Measurements from ENCODE around the gene TBCE.
A peak's percentile ranks its signal among the peaks of the same experiment; 100 is the strongest.

The TBCE gene

GRCh38 chr1:235410467-235410866 lies 43.2 kb downstream of the TBCE start:
- DNase-seq (ENCODE audit: low read depth): no peak

- DNase-seq (ENCODE audit: low read depth): no peak
Measured at GRCh38 chr1:235411489-235412486, 44.6 kb downstream of the TBCE start.

- DNase-seq (ENCODE audit: low read depth): peak; percentile 77
Measured at GRCh38 chr1:235415008-235415904, 48.0 kb downstream of the TBCE start.

- no peak for DNase-seq (ENCODE audit: low read depth)
Measured at GRCh38 chr1:235416662-235417049, 49.4 kb downstream of the TBCE start.

GRCh38 chr1:235417086-235417697 lies 50.0 kb downstream of the TBCE start:
- peak; percentile 70 for DNase-seq (ENCODE audit: low read depth)

- no peak for DNase-seq (ENCODE audit: low read depth)
Measured at GRCh38 chr1:235421751-235422150, 54.5 kb downstream of the TBCE start.

GRCh38 chr1:235423214-235423652 lies 56.0 kb downstream of the TBCE start:
- DNase-seq (ENCODE audit: low read depth): no peak

GRCh38 chr1:235424092-235424491 lies 56.9 kb downstream of the TBCE start:
- DNase-seq (ENCODE audit: low read depth): no peak

GRCh38 chr1:235425357-235425756 lies 58.1 kb downstream of the TBCE start:
- DNase-seq (ENCODE audit: low read depth): no peak

GRCh38 chr1:235426143-235426542 lies 58.9 kb downstream of the TBCE start:
- no peak for DNase-seq (ENCODE audit: low read depth)

GRCh38 chr1:235426680-235427079 lies 59.5 kb downstream of the TBCE start:
- no peak for DNase-seq (ENCODE audit: low read depth)

GRCh38 chr1:235427447-235427846 lies 60.2 kb downstream of the TBCE start:
- DNase-seq (ENCODE audit: low read depth): no peak

- no peak for DNase-seq (ENCODE audit: low read depth)
Measured at GRCh38 chr1:235429143-235429542, 61.9 kb downstream of the TBCE start.

GRCh38 chr1:235430991-235431390 lies 63.8 kb downstream of the TBCE start:
- DNase-seq (ENCODE audit: low read depth): no peak

- no peak for DNase-seq (ENCODE audit: low read depth)
Measured at GRCh38 chr1:235434001-235434400, 66.8 kb downstream of the TBCE start.

- no peak for DNase-seq (ENCODE audit: low read depth)
Measured at GRCh38 chr1:235441159-235441685, 74.0 kb downstream of the TBCE start.

GRCh38 chr1:235442788-235443429 lies 75.7 kb downstream of the TBCE start:
- peak; percentile 45 for DNase-seq (ENCODE audit: low read depth)

GRCh38 chr1:235448616-235449015 lies 81.4 kb downstream of the TBCE start:
- DNase-seq (ENCODE audit: low read depth): no peak

GRCh38 chr1:235450433-235450832 lies 83.2 kb downstream of the TBCE start:
- no peak for DNase-seq (ENCODE audit: low read depth)

GRCh38 chr1:235450886-235451483 lies 83.8 kb downstream of the TBCE start:
- no peak for DNase-seq (ENCODE audit: low read depth)

GRCh38 chr1:235454021-235454420 lies 86.8 kb downstream of the TBCE start:
- no peak for DNase-seq (ENCODE audit: low read depth)
